ENCODE measurements around the gene FMO1. TPM values are rescaled to one million over a fixed set of nuclear protein-coding genes. Genes with fewer than 3 reads are reported as not detected.

FMO1 gene
- total RNA-seq, 1 donor from 2014 or later: 3.6 TPM

GRCh38 chr1:171329251-171329650 lies 81.0 kb downstream of the FMO1 start:
- Mint-ChIP-seq H3K27ac (ENCODE audit: unreplicated experiment) (no peak overlapping the region), H3K27me3 (ENCODE audit: unreplicated experiment) (no peaks in the 10 kb centered on the region), H3K4me3 (ENCODE audit: unreplicated experiment) (no peak overlapping the region), H3K36me3 (ENCODE audit: unreplicated experiment) (no peaks in the 10 kb centered on the region), H3K4me1 (ENCODE audit: unreplicated experiment) (no peaks in the 10 kb centered on the region), H3K9me3 (ENCODE audit: unreplicated experiment) (no peaks in the 10 kb centered on the region)
- DNase-seq (ENCODE audit: extremely low spot score, unreplicated experiment): no peak
- TF ChIP-seq, protein P1, sequence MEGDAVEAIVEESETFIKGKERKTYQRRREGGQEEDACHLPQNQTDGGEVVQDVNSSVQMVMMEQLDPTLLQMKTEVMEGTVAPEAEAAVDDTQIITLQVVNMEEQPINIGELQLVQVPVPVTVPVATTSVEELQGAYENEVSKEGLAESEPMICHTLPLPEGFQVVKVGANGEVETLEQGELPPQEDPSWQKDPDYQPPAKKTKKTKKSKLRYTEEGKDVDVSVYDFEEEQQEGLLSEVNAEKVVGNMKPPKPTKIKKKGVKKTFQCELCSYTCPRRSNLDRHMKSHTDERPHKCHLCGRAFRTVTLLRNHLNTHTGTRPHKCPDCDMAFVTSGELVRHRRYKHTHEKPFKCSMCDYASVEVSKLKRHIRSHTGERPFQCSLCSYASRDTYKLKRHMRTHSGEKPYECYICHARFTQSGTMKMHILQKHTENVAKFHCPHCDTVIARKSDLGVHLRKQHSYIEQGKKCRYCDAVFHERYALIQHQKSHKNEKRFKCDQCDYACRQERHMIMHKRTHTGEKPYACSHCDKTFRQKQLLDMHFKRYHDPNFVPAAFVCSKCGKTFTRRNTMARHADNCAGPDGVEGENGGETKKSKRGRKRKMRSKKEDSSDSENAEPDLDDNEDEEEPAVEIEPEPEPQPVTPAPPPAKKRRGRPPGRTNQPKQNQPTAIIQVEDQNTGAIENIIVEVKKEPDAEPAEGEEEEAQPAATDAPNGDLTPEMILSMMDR (IDR thresholded peaks at IDR 0.05): no peak

DNA sequence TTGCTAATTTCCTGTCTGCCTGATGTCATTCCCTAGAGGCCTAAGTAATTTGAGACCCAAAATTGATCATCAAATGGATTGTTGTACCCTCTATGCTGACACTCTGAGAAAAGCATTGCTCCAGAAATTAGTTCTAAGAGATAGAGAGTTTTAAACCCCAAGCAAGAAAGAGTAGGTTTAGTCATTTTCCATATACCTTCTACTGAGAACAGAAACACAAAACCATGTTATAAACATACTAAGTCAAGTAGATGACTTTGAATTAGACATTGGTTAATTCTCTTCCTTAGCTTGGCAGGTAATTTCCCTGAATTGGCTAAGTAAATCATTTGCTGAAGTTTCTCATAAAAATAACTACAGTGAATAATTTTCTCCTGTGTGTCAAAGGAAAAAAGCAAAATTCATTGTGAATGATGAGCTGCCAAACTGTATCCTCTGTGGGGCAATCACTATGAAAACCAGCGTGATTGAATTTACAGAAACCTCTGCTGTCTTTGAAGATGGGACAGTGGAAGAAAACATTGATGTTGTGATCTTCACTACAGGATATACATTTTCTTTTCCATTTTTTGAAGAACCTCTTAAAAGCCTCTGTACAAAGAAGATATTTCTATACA lies 85.8 kb downstream of the FMO1 start:
- TF ChIP-seq, protein P1 (IDR thresholded peaks at IDR 0.05): no peak
- no peaks in the 10 kb centered on the region for H3K36me3 Mint-ChIP-seq (ENCODE audit: unreplicated experiment)
- H3K4me1 Mint-ChIP-seq (ENCODE audit: unreplicated experiment): no peaks in the 10 kb centered on the region
- no peak for DNase-seq (ENCODE audit: extremely low spot score, unreplicated experiment)
- no peaks in the 10 kb centered on the region for H3K27me3 Mint-ChIP-seq (ENCODE audit: unreplicated experiment)
- H3K4me3 Mint-ChIP-seq (ENCODE audit: unreplicated experiment): no peak overlapping the region
- H3K27ac Mint-ChIP-seq (ENCODE audit: unreplicated experiment): no peak overlapping the region
- no peaks in the 10 kb centered on the region for H3K9me3 Mint-ChIP-seq (ENCODE audit: unreplicated experiment)

Other genes starting within 250 kb of the FMO1 start
- 1.0 and 1.6 TPM in 2 replicates for gene FMO3, start 157.6 kb upstream of the FMO1 start, total RNA-seq
- 0.24 and 0.94 TPM in 2 replicates for gene FMO2, start 63.2 kb upstream of the FMO1 start, total RNA-seq
- gene FMO4, start 65.7 kb downstream of the FMO1 start, total RNA-seq: 4.0 and 4.1 TPM in 2 replicates
- 152 and 179 TPM in 2 replicates for gene PRRC2C, start 237.0 kb downstream of the FMO1 start, total RNA-seq

Measured in osteocyte (in vitro differentiated cells).